Measurements from ENCODE around the gene HSD17B12.
"Not testable (repeated sequence)": the region's sequence is repeated elsewhere in the genome, so short reads cannot be mapped to it uniquely, and the experiment has no call there.

The HSD17B12 gene

GRCh38 chr11:43748095-43748494 lies 67.6 kb downstream of the HSD17B12 start:
- no peak for DNase-seq

GRCh38 chr11:43751726-43752125 lies 71.2 kb downstream of the HSD17B12 start:
- DNase-seq, result no peak

GRCh38 chr11:43756575-43756974 lies 76.0 kb downstream of the HSD17B12 start:
- DNase-seq, result no peak

- no peak for DNase-seq
These were observed 78.4 kb downstream of the HSD17B12 start for GRCh38 chr11:43758927-43759326.

GRCh38 chr11:43760902-43761301 lies 80.4 kb downstream of the HSD17B12 start:
- no peak for DNase-seq

GRCh38 chr11:43765194-43765593 lies 84.7 kb downstream of the HSD17B12 start:
- no peak for DNase-seq

GRCh38 chr11:43768654-43769053 lies 88.1 kb downstream of the HSD17B12 start:
- DNase-seq, result not testable (repeated sequence)

- no peak for DNase-seq
These were observed 89.6 kb downstream of the HSD17B12 start for GRCh38 chr11:43770173-43770572.

GRCh38 chr11:43772733-43773132 lies 92.2 kb downstream of the HSD17B12 start:
- DNase-seq, result no peak

- no peak for DNase-seq
These were observed 94.2 kb downstream of the HSD17B12 start for GRCh38 chr11:43774786-43775185.

GRCh38 chr11:43779306-43779705 lies 98.8 kb downstream of the HSD17B12 start:
- DNase-seq, result no peak

GRCh38 chr11:43784301-43784700 lies 103.8 kb downstream of the HSD17B12 start:
- no peak for DNase-seq

GRCh38 chr11:43784866-43785265 lies 104.3 kb downstream of the HSD17B12 start:
- no peak for DNase-seq

GRCh38 chr11:43785318-43785717 lies 104.8 kb downstream of the HSD17B12 start:
- DNase-seq, result no peak

- DNase-seq, result no peak
These were observed 105.5 kb downstream of the HSD17B12 start for GRCh38 chr11:43786016-43786415.

- no peak for DNase-seq
These were observed 107.3 kb downstream of the HSD17B12 start for GRCh38 chr11:43787824-43788223.

- no peak for DNase-seq
These were observed 107.9 kb downstream of the HSD17B12 start for GRCh38 chr11:43788421-43788820.

GRCh38 chr11:43789700-43790443 lies 109.3 kb downstream of the HSD17B12 start:
- DNase-seq, result no peak

- DNase-seq, result no peak
These were observed 109.9 kb downstream of the HSD17B12 start for GRCh38 chr11:43790444-43790794.

GRCh38 chr11:43797337-43797736 lies 116.8 kb downstream of the HSD17B12 start:
- DNase-seq, result no peak

- no peak for DNase-seq
These were observed 117.3 kb downstream of the HSD17B12 start for GRCh38 chr11:43797866-43798265.

GRCh38 chr11:43802509-43802908 lies 122.0 kb downstream of the HSD17B12 start:
- DNase-seq, result no peak

GRCh38 chr11:43803766-43804165 lies 123.2 kb downstream of the HSD17B12 start:
- no peak for DNase-seq

- DNase-seq, result no peak
These were observed 126.4 kb downstream of the HSD17B12 start for GRCh38 chr11:43806976-43807375.

- DNase-seq, result no peak
These were observed 130.5 kb downstream of the HSD17B12 start for GRCh38 chr11:43810929-43811596.

Data from NCI-H2029 treated with DMSO at 0.1 percent for 48 hours (cell line).